GM12878 (cell line): Measurements from ENCODE around the gene SPTBN1. TPM values are rescaled to one million over a fixed set of nuclear protein-coding genes. Genes with fewer than 3 reads are reported as not detected.

ENCODE experiments used
- BMI1 ChIP-seq: fragments of 450-650 bp; IDR thresholded peaks from 2 replicates; pipeline ENCODE4 v1.6.1; 2016; ENCODE audit warnings: mild to moderate bottlenecking, moderate library complexity, borderline replicate concordance
- CBFB ChIP-seq: IDR thresholded peaks from 2 replicates; pipeline ENCODE4 v1.6.1; 2016; ENCODE audit warnings: antibody characterized with exemption, low read depth
- CBX5 ChIP-seq: sonication (generic); IDR thresholded peaks from 2 replicates; pipeline ENCODE4 v1.6.1; 2016; ENCODE audit warnings: low read depth, moderate library complexity, mild to moderate bottlenecking, inconsistent platforms
- CHD4 ChIP-seq: fragments of 200-600 bp; sonication (generic); IDR thresholded peaks from 2 replicates; pipeline ENCODE4 v1.6.1; 2016; ENCODE audit warnings: mild to moderate bottlenecking
- EED ChIP-seq: sonication (generic); IDR thresholded peaks from 2 replicates; pipeline ENCODE4 v1.6.1; 2016; ENCODE audit warnings: antibody characterized with exemption, low read depth
- EP300 ChIP-seq, 2 experiments: fragments of 150-350 bp in 1 of 2; IDR thresholded peaks; 2 replicates each; pipeline ENCODE4 v1.6.1; 2011 to 2012; ENCODE audit warnings: low read depth in 2 of 2, low read length in 2 of 2, borderline replicate concordance in 1 of 2, improper control_type of control experiment in 1 of 2, inconsistent platforms in 1 of 2; ENCODE audit not compliant: control insufficient read depth in 1 of 2
- PAX8 ChIP-seq: fragments of 450-650 bp; IDR thresholded peaks from 2 replicates; pipeline ENCODE4 v1.6.1; 2017; ENCODE audit warnings: mild to moderate bottlenecking, moderate library complexity
- POLR2AphosphoS5 ChIP-seq: IDR thresholded peaks from 2 replicates; pipeline ENCODE4 v1.6.1; 2011; ENCODE audit warnings: mild to moderate bottlenecking, low read length, inconsistent platforms
- RBBP5 ChIP-seq: fragments of 200-600 bp; sonication (generic); conservative IDR thresholded peaks from 2 replicates; pipeline ENCODE4 v1.6.1; 2016
- SMARCA5 ChIP-seq: fragments of 450-650 bp; IDR thresholded peaks from 2 replicates; pipeline ENCODE4 v1.6.1; 2017; ENCODE audit warnings: mild to moderate bottlenecking
- ZZZ3 ChIP-seq: IDR thresholded peaks from 2 replicates; pipeline ENCODE4 v1.6.1; 2011; ENCODE audit warnings: low read depth; ENCODE audit not compliant: control insufficient read depth, insufficient read length
- polyA plus RNA-seq, 11 experiments: library from polyadenylated mRNA; depleted of rRNA in 4 of 11; unstranded in 6 of 11; stranded (reverse) in 5 of 11; fragments of >200 nt; fragmentation: Nextera tagmentation in 4 of 11; fragmentation: Illumina TruSeq in 1 of 11; extraction: Ambion mirVana in 4 of 11; extraction: Trizol in 1 of 11; gene quantifications; 1 replicate in 1 of 11; 2 replicates in 10 of 11; pipeline versions ENCODE4 v1.2.1 to v1.2.3, GENCODE V29; 2011 to 2016; ENCODE audit warnings: inconsistent platforms in 2 of 11, missing spikeins in 2 of 11, low read depth in 1 of 11
- total RNA-seq, 4 experiments: library from RNA; depleted of rRNA in 3 of 4; stranded (reverse); fragments of >200 nt in 3 of 4; fragmentation: Illumina TruSeq in 1 of 4; extraction: Trizol in 1 of 4; gene quantifications; 2 replicates each; pipeline versions ENCODE4 v1.2.1 to v1.2.3, GENCODE V29; 2013 to 2021
- TF ChIP-seq, protein P1 (sequence below), 3 experiments: IDR thresholded peaks in 2 of 3; conservative IDR thresholded peaks in 1 of 3; 2 replicates each; pipeline ENCODE4 v1.5.1; 2011; ENCODE audit warnings: low read depth in 3 of 3, low read length in 3 of 3, mild to moderate bottlenecking in 3 of 3, control low read depth in 2 of 3, moderate library complexity in 2 of 3, inconsistent platforms in 1 of 3, mixed read lengths in 1 of 3; ENCODE audit not compliant: control insufficient read depth in 2 of 3, insufficient read depth in 1 of 3; ENCODE audit errors: extremely low read depth in 1 of 3
- TF ChIP-seq, protein P2 (sequence below): fragments of 450-650 bp; formaldehyde crosslinking; IDR thresholded peaks from 2 replicates; pipeline ENCODE4 v1.4.0; 2020; ENCODE audit warnings: mild to moderate bottlenecking, moderate library complexity
- TF ChIP-seq, protein P3 (sequence below): fragments of 450-650 bp; IDR thresholded peaks from 2 replicates; pipeline ENCODE4 v1.6.1; 2017; ENCODE audit warnings: mild to moderate bottlenecking, low read depth, inconsistent platforms; ENCODE audit not compliant: poor library complexity, severe bottlenecking
- TF ChIP-seq, protein P4 (sequence below): fragments of 450-650 bp; IDR thresholded peaks from 2 replicates; pipeline ENCODE4 v1.6.1; 2016; ENCODE audit warnings: mild to moderate bottlenecking
- TF ChIP-seq, protein P5 (sequence below): IDR thresholded peaks from 2 replicates; pipeline ENCODE4 v1.6.1; 2011; ENCODE audit warnings: mild to moderate bottlenecking, low read depth, low read length, moderate library complexity; ENCODE audit not compliant: insufficient replicate concordance

SPTBN1 gene
- total and polyA plus RNA-seq, 10 of the 15 experiments (the other 5 are each of a cell fraction or from before 2014, with no cell fraction given): 20.6 to 154 (median 76.7) TPM

DNA sequence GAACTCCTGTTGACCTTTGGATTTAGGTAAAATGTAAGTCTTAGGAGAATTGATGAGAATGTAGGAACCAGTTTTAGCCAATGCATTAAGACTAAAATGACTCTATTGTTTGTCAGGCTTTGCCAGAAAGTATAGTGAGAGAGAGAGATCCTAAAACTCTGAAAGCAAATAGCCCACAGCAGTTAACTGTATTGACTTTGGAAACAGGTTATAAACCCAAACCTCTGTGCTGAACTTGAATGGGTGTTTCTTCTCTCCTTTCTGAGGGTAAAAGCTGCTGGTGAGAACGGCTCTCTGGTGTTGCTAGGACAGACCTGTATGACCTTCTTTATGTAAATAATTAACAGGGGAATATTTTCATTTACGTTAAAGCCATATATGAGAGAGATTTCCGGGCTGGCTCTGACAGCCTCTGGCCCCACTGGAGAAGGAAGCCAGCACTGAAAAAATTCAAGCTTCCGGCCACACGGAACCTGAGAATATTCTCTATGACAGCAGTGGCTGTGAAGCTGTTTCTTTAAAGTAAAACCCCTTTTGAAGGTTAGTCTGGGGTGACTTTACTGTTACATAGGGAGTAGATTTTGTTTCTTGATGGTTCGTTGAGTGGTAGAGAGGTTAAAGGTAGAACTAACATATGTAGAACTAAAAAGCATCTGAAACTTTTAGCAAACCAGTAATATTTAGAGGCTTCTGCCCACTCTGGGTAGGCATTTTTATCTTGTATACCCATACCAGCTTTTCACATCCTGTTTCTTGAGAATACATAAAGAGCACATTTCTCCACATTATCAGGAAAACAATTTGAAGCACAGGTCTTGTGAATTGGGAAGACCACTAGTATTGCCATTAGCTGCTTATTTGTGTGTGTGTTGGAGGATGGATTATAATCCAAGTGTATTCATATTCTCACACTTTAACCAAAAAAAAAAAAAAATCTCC is 123.8 kb downstream of the SPTBN1 start (continued):
- TF ChIP-seq, protein P1, sequence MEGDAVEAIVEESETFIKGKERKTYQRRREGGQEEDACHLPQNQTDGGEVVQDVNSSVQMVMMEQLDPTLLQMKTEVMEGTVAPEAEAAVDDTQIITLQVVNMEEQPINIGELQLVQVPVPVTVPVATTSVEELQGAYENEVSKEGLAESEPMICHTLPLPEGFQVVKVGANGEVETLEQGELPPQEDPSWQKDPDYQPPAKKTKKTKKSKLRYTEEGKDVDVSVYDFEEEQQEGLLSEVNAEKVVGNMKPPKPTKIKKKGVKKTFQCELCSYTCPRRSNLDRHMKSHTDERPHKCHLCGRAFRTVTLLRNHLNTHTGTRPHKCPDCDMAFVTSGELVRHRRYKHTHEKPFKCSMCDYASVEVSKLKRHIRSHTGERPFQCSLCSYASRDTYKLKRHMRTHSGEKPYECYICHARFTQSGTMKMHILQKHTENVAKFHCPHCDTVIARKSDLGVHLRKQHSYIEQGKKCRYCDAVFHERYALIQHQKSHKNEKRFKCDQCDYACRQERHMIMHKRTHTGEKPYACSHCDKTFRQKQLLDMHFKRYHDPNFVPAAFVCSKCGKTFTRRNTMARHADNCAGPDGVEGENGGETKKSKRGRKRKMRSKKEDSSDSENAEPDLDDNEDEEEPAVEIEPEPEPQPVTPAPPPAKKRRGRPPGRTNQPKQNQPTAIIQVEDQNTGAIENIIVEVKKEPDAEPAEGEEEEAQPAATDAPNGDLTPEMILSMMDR (IDR thresholded peaks at IDR 0.05 in 2 of 3, conservative IDR thresholded peaks at IDR 0.05 in 1 of 3; ENCODE audit: control insufficient read depth in 2 of 3, extremely low read depth in 1 of 3, insufficient read depth in 1 of 3, low read depth in 3 of 3, low read length in 3 of 3): no peak
- TF ChIP-seq, protein P2, sequence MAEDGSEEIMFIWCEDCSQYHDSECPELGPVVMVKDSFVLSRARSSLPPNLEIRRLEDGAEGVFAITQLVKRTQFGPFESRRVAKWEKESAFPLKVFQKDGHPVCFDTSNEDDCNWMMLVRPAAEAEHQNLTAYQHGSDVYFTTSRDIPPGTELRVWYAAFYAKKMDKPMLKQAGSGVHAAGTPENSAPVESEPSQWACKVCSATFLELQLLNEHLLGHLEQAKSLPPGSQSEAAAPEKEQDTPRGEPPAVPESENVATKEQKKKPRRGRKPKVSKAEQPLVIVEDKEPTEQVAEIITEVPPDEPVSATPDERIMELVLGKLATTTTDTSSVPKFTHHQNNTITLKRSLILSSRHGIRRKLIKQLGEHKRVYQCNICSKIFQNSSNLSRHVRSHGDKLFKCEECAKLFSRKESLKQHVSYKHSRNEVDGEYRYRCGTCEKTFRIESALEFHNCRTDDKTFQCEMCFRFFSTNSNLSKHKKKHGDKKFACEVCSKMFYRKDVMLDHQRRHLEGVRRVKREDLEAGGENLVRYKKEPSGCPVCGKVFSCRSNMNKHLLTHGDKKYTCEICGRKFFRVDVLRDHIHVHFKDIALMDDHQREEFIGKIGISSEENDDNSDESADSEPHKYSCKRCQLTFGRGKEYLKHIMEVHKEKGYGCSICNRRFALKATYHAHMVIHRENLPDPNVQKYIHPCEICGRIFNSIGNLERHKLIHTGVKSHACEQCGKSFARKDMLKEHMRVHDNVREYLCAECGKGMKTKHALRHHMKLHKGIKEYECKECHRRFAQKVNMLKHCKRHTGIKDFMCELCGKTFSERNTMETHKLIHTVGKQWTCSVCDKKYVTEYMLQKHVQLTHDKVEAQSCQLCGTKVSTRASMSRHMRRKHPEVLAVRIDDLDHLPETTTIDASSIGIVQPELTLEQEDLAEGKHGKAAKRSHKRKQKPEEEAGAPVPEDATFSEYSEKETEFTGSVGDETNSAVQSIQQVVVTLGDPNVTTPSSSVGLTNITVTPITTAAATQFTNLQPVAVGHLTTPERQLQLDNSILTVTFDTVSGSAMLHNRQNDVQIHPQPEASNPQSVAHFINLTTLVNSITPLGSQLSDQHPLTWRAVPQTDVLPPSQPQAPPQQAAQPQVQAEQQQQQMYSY (CRISPR knock-in tag): no peak
- TF ChIP-seq SMARCA5: peak; percentile 13; the same call in 1 of the 2 replicates
- TF ChIP-seq EP300 (IDR thresholded peaks at IDR 0.05; ENCODE audit: borderline replicate concordance in 1 of 2, control insufficient read depth in 1 of 2, low read depth in 2 of 2, low read length in 2 of 2): 0 out of 4 replicates have a peak, but pooled peaks have one; percentile 39 to 69
- TF ChIP-seq BMI1: no peak
- TF ChIP-seq, protein P3, sequence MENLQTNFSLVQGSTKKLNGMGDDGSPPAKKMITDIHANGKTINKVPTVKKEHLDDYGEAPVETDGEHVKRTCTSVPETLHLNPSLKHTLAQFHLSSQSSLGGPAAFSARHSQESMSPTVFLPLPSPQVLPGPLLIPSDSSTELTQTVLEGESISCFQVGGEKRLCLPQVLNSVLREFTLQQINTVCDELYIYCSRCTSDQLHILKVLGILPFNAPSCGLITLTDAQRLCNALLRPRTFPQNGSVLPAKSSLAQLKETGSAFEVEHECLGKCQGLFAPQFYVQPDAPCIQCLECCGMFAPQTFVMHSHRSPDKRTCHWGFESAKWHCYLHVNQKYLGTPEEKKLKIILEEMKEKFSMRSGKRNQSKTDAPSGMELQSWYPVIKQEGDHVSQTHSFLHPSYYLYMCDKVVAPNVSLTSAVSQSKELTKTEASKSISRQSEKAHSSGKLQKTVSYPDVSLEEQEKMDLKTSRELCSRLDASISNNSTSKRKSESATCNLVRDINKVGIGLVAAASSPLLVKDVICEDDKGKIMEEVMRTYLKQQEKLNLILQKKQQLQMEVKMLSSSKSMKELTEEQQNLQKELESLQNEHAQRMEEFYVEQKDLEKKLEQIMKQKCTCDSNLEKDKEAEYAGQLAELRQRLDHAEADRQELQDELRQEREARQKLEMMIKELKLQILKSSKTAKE: peak; percentile 56
- TF ChIP-seq PAX8: 0 out of 2 replicates have a peak, but pooled peaks have one; percentile 69
- TF ChIP-seq CHD4: no peak
- TF ChIP-seq CBX5: no peak
- TF ChIP-seq RBBP5: no peak
- peak; percentile 79 for TF ChIP-seq POLR2AphosphoS5
- peak; percentile 43; the same call in 1 of the 2 replicates for TF ChIP-seq EED
- TF ChIP-seq CBFB: 0 out of 2 replicates have a peak, but pooled peaks have one; percentile 22
- TF ChIP-seq, protein P4, sequence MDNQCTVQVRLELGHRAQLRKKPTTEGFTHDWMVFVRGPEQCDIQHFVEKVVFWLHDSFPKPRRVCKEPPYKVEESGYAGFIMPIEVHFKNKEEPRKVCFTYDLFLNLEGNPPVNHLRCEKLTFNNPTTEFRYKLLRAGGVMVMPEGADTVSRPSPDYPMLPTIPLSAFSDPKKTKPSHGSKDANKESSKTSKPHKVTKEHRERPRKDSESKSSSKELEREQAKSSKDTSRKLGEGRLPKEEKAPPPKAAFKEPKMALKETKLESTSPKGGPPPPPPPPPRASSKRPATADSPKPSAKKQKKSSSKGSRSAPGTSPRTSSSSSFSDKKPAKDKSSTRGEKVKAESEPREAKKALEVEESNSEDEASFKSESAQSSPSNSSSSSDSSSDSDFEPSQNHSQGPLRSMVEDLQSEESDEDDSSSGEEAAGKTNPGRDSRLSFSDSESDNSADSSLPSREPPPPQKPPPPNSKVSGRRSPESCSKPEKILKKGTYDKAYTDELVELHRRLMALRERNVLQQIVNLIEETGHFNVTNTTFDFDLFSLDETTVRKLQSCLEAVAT: peak; percentile 84
- no peak for TF ChIP-seq ZZZ3
- TF ChIP-seq, protein P5, sequence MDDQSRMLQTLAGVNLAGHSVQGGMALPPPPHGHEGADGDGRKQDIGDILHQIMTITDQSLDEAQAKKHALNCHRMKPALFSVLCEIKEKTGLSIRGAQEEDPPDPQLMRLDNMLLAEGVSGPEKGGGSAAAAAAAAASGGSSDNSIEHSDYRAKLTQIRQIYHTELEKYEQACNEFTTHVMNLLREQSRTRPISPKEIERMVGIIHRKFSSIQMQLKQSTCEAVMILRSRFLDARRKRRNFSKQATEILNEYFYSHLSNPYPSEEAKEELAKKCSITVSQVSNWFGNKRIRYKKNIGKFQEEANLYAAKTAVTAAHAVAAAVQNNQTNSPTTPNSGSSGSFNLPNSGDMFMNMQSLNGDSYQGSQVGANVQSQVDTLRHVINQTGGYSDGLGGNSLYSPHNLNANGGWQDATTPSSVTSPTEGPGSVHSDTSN: no peak
